HTR-8/SVneo (cell line): ENCODE data around the gene ASB18.
"Not testable (repeated sequence)": the region's sequence is repeated elsewhere in the genome, so short reads cannot be mapped to it uniquely, and the experiment has no call there.

ENCODE experiments used
- DNase-seq: peaks from one replicate; pipeline ENCODE4 v3.0.0; 2011; ENCODE audit warnings: low spot score, mixed read lengths; ENCODE audit not compliant: insufficient read length
- FAIRE-seq: peaks from 2 replicates; lab custom pipeline; 2011; peaks lifted over from hg19 to GRCh38; lab: Jason Lieb, UNC

ASB18 gene, protein sequence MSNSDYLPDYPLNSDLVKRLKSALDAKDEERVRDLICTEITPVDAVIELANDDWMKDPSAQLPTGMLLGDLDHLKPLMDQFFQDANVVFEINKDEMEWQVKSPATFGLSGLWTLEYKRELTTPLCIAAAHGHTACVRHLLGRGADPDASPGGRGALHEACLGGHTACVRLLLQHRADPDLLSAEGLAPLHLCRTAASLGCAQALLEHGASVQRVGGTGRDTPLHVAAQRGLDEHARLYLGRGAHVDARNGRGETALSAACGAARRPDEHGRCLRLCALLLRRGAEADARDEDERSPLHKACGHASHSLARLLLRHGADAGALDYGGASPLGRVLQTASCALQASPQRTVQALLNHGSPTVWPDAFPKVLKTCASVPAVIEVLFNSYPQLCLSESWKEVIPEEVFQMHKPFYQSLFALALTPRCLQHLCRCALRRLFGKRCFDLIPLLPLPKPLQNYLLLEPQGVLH

DNA sequence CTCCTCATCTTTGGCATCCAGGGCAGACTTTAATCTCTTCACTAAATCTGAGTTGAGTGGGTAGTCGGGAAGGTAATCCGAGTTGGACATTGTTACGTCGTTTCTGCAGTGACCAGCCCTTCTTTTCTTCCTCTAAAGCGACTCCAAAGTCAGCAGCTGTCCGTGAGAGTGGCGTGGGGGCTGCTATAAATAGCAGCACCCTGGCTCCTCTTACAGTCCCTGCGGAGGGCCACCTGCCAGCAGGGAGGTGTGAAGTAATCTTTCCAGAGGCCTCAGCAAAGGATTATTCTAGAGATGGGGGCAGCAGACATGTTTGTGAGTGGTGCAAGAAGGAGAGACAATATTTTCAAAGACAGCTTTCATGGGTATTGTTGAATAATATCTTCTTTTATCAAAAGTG is at the start of gene ASB18:
Gene ASB18 (minus strand): TSS at position 151 of the 400 bp plus-strand sequence. CDS start 61 bp downstream, at position 90.
- DNase-seq = no peak
- no peak for FAIRE-seq

DNA sequence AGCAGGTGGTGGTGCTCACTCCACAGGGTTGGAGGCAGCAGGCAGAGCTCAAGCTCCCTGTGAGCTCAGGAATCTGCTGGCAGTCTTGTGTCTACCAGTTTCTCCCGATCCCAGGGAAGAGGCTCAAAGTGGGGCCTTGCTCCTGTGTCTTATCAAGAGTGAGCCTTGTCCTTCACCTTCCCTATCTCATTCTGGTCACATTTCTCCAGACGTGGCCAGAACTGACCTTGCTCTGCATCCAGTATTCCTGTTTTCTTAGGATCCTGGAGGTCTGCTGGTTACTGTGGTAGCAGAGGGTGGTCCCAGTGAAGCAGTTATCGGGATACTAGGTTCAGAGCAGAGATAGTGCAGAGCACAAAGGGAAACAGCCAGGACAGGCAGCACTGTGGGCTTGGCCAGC is 47.1 kb upstream of the ASB18 start:
- DNase-seq = no peak
- no peak for FAIRE-seq

DNA sequence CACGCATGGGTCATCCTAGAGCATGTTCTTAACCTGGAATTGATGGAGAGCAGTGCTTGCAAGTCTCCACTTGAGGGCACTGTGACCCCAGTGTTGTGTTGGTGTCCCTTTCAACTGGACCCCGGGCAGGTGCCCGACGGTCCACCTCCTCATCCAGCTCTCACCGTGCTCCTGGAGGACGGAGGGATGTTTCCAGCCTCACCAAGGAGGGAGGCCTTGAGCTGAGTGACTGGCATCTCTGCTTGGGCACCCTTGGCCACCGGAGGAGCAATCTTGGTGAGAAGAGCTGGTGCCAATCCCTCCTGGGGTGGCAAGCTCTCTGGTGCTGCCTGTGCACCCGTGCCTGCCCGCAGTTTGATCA is 45.4 kb upstream of the ASB18 start:
- no peak for FAIRE-seq
- DNase-seq = peak; percentile 57

DNA sequence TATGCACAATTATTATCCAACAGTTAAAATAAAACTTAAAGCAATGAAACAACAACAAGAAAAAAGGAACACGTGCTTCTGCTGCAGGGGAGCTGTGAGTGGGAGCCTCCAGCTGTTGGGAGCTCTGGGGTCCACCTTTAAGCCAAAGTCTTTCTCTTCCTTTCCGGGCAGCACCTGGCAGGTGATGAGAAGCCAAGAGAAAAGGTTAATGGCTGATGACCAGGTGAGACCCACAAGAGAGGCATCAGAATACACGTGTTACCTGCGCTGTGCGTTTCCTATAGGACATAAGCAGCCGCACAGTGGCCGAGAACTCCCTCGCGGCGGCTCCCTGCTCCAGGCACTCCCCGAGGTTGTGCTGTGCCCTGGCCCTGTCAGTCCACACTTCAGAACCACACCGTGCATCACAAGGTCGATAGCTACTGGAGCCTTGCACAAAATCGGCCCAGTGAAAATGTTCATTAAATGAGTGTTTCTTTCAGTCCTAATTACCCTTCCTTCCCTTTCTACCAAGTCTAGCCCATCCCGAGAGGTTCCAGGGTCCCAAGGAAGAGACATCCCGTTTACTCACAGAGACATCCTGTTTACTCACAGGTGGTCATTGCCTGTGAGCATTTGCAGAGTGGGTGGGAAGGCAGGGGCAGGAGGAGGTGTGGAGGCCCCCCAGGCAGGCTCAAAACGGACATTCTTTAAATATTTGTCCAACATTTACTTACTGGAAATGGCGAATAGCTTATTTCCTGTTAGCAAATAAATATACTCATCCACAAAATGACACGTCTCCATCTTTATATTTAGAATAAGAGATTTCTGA is 44.9 kb upstream of the ASB18 start:
- no peak for FAIRE-seq
- DNase-seq = no peak

DNA sequence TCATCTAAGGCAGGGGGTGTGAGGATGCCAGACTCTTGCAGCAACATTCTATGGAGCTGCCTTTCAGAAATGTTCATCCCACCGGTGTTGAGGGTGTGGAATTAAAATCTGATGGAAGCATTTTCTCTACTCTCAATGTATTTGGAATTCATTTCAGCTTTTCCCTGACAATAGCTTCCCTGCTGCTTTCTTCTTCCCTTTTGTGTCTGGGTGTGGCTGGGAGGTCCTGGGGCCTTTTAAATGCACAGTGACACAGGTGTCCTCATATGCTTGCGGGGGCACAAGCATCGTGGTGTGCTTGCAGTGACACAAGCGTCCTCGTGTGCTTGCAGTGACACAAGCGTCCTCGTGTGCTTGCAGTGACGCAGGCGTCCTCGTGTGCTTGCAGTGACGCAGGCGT is 43.4 kb upstream of the ASB18 start:
- FAIRE-seq = no peak
- DNase-seq = no peak

DNA sequence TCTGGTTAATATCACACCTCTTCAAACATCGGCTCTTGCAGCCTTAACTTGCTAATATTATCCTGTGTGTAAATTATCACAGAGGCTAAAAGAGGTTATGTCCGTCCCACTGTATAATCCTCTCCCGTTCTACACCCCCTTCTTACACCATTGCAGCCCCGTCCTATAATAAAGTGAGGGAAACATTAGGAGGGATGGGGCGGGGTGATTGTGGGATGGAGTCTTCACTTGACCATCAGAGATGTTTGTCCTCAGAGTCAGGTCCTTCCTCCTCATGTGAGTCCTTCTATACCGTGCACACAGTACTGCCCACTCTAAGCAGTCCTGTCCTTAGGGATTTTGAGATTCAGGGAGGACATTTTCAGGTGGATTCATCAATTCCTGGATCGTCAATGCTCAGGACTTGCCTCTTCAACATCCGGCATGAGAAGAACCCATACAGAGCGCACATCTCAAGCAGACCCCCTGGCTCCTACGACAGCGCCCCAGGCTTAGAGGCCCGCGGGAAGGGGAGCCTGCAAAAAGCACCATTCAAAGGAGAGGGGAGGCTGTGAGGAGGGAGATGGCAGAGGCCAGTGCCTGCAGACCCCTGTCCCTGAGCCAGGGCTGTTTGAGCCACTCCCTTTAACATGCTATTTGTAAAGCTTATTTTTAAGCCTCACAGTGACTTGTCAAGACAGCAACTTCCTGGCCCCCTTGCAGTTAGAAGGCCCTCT is 42.8 kb upstream of the ASB18 start:
- FAIRE-seq = no peak
- DNase-seq = no peak

DNA sequence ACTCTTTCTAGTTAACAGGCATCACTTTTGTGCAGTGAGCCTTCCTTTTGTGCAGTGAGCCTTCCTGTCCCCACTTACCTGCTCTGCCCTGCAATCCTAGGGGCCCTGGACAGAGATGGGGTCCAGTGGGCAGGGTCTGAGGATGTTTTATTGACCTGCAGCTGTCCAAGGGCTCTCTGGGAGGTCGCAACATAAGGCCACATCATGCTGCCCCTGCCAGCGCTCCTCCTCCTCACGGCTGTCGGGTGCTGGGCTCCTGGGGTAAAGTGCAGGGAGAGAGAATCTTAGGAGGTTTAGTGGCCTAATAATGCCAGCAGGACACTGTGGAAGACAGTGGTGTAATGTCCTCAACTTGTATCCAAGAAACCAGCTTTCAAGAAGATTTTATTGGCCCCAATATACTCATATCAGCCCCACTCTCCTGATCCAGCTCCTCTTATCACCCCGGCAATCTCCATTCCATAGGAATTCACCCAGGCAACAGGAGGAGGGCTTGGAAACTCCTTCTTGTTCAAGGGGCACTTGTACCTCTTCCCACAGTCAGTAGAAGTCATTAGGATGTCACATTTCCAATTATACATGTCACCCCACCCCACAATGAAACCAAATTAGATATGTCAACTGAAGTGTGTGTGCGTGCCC is 41.9 kb upstream of the ASB18 start:
- no peak for DNase-seq
- no peak for FAIRE-seq

DNA sequence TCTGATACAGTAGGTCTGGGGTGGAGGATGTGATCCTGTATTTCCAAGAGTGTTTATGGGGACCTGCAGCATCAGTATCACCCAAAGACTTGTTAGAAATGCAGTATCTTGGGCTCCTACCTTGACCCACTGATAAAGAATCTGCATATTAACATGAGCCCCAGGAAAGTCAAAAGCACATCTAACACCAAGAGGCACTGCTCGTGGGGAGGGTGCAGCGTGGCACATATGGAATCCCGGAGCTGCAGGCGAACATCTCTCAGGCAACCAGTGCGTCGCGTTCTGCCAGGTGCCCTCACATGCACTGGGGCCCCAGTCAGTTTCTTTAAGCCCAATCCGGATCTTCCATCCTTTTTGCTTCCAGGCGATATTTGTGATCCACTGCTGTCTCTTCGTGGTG is 41.3 kb upstream of the ASB18 start:
- DNase-seq = no peak
- FAIRE-seq = no peak

DNA sequence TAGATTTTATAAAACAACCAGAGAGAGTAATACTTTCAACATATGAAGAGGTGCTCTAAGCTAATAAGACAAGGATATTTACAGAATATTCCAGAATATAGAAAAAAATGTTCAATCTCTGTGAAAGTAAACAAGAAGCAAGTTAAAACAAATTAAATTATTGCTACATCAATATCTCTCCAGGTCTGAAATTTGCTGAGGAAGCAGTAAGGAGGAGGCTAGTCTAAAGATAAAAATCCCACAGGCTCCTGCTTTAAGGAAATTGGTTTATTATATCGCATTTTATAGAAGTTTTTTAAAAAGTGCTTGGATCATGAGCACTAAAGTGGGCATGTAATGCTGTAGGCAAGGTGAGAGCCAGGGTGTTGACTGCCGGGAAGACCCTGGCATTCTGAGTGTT is 39.7 kb upstream of the ASB18 start:
- DNase-seq (no peak), FAIRE-seq (no peak)

DNA sequence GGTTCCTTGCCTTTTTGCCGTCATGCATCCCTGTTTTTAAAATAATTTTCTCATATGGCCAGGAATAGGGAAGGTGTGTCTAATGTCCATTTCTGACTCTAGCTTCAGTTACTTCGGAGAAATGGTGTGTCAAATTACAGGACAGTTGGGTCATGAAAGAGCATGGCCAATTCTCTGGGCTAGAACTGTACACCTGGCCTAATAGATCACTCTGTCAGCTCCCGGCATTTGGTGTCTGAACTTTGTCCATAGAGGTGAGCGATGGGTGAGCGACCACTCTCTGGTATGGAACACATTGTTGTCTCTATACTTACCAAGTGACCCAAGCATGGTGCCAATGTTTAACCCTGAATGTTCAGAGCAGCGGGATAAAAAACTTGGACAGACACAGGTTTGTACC is 38.3 kb upstream of the ASB18 start:
- DNase-seq (no peak), FAIRE-seq (no peak)

DNA sequence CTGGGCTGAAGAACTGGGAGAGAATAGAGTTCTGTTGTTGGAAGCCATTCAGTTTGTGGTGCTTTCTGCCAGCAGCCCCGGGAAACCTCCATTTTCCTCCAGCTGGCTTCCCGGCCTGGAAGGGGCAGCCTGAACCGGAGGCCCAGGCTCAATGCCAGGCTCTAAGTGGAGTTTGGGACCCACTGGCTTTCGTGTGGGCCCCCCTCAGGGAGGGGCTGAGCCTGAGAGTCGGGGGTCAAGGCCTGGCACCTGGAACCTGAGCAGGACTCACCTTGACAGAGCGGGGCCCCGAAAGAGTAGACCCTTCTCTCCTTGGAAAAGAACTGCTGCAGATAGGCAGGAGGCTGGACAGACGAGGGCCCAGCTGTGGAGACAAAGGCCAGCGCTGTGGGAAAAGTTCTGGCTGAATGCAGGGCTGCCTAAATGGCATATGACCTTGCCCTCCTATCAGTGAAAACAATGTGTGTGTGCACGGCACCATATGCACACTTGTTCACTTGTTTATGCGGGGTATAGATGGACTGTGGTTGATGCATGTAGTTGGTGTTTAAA is 34.8 kb upstream of the ASB18 start:
- DNase-seq (no peak), FAIRE-seq (no peak)

DNA sequence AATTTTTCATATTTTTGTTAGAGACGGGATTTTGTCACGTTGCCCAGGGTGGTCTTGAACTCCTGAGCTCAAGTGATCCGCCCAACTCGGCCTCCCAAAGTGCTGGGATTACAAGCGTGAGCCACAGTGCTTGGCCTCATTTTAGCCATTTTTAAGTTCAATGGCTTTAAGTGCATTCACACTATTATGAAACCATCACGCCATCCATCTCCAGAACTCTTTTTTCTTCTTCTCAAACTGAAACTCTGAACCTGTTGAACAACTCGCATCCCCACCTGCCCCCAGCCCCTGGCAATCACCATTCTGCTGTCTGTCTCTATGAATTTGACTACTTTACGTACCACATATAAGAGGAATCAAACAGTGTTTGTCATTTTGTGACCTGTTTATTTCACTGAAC is 31.3 kb upstream of the ASB18 start:
- DNase-seq (no peak), FAIRE-seq (no peak)

DNA sequence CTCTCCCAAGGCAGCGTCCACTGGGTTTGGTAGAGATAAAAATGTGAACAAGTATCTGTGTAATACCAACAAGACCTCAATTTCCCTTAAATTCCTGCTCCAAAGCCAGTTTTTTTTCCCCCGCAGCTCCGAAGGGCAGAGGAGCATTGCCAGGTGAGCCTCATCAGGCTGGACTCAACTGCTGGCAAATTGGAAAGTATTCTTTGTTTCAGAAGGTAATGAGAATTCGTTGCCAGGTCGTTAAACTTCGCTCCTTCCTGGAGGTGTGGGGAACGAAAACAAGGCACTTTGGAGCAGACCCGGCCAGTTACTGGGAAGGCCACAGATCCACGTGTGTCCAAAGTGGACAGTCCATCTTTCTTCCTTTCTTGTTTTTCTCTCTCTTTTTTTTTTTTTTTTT is 30.4 kb upstream of the ASB18 start:
- DNase-seq (no peak), FAIRE-seq (no peak)

DNA sequence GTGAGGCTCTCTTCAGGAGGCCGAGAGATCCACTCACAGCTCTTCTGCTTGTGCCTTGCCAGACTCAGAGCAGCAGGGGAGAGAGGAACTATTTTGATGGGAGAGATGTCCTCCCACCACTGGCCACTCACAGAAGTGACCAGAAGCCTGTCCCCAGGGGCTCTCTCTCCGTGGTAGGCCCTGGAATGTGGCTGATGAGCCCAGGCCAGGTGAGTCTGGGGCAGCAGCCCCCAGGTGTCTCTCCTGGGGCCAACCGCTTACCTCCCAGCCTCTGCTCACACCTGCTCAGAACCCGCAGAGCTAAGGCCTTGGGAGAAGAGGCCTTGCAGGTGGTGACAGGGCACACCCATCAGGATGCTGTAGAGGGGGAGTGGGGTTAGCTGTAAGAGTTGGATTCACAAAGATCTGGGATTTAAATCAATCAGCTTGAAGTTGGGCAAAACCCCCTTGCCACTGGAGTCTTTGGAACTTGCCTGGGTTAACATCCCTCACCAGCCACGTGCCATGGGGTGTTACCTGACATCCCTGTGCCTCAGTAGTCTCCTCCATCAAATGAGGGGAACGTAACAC is 29.1 kb upstream of the ASB18 start:
- no peak for DNase-seq
- FAIRE-seq = no peak

DNA sequence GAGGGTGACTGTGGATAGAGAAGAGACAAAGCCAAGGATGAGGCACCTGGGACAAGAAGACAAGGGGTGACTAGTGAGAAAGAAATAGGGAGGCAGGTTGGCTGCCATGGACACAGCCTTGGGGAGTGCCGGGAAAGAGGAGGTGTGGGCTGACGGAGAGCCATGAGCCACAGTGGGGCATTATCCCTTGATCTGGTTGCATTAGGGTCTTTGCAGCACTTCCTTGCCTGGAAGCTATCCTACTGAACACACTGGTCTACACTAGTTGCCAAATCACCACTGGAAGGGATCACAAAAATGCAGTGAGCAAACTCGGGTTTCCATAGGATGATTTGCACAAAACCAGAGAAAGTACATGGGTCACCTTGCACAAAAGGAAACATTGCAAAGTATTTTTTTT is 27.7 kb upstream of the ASB18 start:
- FAIRE-seq (no peak), DNase-seq (no peak)

DNA sequence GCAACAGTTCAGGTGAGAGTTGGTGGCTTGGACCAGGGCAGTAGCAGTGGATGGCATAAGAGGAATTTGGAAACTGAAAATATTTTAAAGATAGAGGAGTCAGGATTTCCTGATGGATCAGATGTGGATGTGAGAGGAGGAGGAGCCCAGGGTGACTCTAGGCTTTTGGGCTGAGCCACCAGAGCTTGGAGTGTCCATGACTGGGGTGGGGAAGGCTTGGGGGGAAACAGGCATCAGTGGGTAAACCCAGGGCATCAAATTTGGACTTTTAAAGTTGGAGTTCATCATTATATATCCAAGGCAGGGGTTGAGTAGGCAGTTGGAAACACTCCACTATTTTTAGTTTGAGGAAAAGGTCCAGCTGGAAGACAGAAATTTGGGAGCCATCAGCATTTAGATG is 27.3 kb upstream of the ASB18 start:
- FAIRE-seq = no peak
- DNase-seq = no peak

DNA sequence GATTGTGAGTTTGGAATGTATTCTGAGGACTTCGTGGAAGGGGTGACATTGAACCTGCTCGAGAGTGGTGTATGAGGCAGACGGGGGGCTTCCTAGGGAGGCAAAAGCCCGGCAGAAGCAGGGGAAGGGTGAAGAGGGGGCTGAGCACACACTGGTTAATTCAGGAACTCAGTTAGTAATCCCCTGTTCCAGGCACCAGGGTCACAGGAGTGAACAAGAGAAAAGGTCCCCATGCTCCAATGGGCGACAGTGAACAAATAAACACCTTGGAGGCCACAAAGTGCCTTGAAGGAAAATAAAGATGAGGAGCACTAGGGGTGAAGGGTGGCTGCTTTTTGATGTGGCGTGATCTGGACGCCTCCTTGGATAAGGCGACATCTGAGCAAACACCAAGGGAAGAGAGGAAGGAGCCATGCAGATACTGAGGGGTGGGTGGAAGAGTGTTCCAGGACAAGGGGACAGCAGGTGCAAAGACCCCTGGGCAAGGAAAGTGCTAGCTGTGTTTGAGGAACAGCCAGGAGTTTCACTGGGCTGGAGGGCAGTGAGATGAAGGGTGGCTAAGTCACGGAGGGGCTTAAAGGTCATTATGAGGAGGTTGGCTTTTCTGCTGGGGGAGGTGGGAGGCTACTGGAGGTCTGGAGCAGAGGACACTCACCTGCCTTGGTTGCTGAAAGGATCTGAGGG is 26.7 kb upstream of the ASB18 start:
- DNase-seq = no peak
- no peak for FAIRE-seq

DNA sequence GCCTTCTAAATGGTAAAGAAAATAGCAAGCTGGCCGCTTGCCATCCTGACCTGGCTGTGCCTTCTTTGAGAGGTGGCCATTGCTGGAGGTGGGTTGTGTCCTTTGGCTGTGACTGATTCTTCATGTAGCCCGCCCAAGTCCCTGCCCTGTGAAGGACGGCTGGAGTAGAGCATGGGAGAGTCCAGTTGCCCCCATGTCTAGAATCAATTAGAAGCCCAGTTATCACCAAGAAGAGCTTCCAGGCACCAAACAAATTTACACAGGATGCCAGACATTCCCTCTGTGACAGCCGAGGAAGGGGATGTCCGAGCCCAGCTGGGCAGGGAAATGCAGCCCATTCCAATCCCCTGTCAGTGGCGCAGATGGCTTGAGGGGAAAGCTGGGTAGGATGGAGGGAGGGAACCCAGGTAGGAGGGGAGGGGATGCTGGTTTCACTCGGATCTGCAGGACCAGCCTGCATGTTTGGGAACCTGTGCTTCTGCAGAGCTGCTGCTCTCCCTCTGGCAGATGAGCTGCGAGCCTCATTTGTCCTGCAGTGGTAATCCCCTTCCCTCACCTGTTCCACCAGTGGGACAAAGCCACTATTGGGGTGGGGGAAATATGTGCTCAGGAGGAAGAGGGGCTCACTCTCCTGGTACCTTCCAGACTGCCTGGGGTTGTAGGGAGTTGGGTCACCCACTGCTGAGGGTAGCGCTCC is 25.7 kb upstream of the ASB18 start:
- FAIRE-seq = no peak
- DNase-seq = no peak

DNA sequence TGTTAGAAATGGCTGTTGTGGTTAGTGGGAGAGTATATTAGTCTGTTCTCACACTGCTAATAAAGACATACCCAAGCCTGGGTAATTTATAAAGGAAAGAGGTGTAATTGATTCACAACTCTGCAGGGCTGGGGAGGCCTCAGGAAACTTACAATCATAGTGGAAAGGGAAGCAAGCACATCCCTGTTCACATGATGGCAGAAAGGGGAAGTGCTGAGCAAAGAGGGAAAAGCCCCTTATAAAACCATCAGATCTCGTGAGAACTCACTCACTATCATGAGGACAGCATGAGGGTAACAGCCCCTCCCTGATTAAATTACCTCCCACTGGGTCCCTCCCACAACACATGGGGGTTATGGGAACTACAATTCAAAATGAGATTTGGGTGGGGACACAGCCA is 24.2 kb upstream of the ASB18 start:
- FAIRE-seq, DNase-seq: not testable (repeated sequence)
